Measurements from ENCODE around the gene ATP5PD. TPM values are rescaled to one million over a fixed set of nuclear protein-coding genes. Genes with fewer than 3 reads are reported as not detected.
A peak's percentile ranks its signal among the peaks of the same experiment; 100 is the strongest.

Gene ATP5PD
- total and polyA plus RNA-seq, 2 of the 13 experiments (the other 11 are each of a cell fraction or from before 2014, with no cell fraction given) = 158 to 428 TPM

GRCh38 chr17:75087182-75087557, 40.4 kb upstream of the ATP5PD start (continued):
- TF ChIP-seq, protein P1, sequence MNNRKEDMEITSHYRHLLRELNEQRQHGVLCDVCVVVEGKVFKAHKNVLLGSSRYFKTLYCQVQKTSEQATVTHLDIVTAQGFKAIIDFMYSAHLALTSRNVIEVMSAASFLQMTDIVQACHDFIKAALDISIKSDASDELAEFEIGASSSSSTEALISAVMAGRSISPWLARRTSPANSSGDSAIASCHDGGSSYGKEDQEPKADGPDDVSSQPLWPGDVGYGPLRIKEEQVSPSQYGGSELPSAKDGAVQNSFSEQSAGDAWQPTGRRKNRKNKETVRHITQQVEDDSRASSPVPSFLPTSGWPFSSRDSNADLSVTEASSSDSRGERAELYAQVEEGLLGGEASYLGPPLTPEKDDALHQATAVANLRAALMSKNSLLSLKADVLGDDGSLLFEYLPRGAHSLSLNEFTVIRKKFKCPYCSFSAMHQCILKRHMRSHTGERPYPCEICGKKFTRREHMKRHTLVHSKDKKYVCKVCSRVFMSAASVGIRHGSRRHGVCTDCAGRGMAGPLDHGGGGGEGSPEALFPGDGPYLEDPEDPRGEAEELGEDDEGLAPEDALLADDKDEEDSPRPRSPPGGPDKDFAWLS (CRISPR knock-in tag; IDR thresholded peaks at IDR 0.05; ENCODE audit: borderline replicate concordance) = no peak
- TF ChIP-seq GABPB1 (CRISPR knock-in tag; IDR thresholded peaks at IDR 0.05) (no peak), ZNF605 (CRISPR knock-in tag; IDR thresholded peaks at IDR 0.05) (peak; percentile 57; the same call in 1 of the 2 replicates), ZZZ3 (CRISPR knock-in tag; IDR thresholded peaks at IDR 0.05; ENCODE audit: borderline replicate concordance) (peak; percentile 11; the same call in 1 of the 2 replicates), IKZF1 (IDR thresholded peaks at IDR 0.05) (no peak), SOX13 (IDR thresholded peaks at IDR 0.05) (no peak), SOX13 (CRISPR knock-in tag; conservative IDR thresholded peaks at IDR 0.05 in 1 of 2, IDR thresholded peaks at IDR 0.05 in 1 of 2) (no peak), DDIT3 (CRISPR knock-in tag; IDR thresholded peaks at IDR 0.05) (no peak), ZC3H4 (CRISPR knock-in tag; IDR thresholded peaks at IDR 0.05; ENCODE audit: borderline replicate concordance) (peak; percentile 41; the same call in 1 of the 2 replicates), NFE2L1 (CRISPR knock-in tag; IDR thresholded peaks at IDR 0.05; ENCODE audit: borderline replicate concordance) (no peak)
- TF ChIP-seq, protein P2, sequence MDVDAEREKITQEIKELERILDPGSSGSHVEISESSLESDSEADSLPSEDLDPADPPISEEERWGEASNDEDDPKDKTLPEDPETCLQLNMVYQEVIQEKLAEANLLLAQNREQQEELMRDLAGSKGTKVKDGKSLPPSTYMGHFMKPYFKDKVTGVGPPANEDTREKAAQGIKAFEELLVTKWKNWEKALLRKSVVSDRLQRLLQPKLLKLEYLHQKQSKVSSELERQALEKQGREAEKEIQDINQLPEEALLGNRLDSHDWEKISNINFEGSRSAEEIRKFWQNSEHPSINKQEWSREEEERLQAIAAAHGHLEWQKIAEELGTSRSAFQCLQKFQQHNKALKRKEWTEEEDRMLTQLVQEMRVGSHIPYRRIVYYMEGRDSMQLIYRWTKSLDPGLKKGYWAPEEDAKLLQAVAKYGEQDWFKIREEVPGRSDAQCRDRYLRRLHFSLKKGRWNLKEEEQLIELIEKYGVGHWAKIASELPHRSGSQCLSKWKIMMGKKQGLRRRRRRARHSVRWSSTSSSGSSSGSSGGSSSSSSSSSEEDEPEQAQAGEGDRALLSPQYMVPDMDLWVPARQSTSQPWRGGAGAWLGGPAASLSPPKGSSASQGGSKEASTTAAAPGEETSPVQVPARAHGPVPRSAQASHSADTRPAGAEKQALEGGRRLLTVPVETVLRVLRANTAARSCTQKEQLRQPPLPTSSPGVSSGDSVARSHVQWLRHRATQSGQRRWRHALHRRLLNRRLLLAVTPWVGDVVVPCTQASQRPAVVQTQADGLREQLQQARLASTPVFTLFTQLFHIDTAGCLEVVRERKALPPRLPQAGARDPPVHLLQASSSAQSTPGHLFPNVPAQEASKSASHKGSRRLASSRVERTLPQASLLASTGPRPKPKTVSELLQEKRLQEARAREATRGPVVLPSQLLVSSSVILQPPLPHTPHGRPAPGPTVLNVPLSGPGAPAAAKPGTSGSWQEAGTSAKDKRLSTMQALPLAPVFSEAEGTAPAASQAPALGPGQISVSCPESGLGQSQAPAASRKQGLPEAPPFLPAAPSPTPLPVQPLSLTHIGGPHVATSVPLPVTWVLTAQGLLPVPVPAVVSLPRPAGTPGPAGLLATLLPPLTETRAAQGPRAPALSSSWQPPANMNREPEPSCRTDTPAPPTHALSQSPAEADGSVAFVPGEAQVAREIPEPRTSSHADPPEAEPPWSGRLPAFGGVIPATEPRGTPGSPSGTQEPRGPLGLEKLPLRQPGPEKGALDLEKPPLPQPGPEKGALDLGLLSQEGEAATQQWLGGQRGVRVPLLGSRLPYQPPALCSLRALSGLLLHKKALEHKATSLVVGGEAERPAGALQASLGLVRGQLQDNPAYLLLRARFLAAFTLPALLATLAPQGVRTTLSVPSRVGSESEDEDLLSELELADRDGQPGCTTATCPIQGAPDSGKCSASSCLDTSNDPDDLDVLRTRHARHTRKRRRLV (CRISPR knock-in tag; IDR thresholded peaks at IDR 0.05) = peak; percentile 52; the same call in 1 of the 2 replicates
- TF ChIP-seq, protein P3, sequence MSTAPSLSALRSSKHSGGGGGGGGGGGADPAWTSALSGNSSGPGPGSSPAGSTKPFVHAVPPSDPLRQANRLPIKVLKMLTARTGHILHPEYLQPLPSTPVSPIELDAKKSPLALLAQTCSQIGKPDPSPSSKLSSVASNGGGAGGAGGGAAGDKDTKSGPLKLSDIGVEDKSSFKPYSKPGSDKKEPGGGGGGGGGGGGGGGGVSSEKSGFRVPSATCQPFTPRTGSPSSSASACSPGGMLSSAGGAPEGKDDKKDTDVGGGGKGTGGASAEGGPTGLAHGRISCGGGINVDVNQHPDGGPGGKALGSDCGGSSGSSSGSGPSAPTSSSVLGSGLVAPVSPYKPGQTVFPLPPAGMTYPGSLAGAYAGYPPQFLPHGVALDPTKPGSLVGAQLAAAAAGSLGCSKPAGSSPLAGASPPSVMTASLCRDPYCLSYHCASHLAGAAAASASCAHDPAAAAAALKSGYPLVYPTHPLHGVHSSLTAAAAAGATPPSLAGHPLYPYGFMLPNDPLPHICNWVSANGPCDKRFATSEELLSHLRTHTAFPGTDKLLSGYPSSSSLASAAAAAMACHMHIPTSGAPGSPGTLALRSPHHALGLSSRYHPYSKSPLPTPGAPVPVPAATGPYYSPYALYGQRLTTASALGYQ (CRISPR knock-in tag; IDR thresholded peaks at IDR 0.05) = no peak
- TF ChIP-seq, protein P4, sequence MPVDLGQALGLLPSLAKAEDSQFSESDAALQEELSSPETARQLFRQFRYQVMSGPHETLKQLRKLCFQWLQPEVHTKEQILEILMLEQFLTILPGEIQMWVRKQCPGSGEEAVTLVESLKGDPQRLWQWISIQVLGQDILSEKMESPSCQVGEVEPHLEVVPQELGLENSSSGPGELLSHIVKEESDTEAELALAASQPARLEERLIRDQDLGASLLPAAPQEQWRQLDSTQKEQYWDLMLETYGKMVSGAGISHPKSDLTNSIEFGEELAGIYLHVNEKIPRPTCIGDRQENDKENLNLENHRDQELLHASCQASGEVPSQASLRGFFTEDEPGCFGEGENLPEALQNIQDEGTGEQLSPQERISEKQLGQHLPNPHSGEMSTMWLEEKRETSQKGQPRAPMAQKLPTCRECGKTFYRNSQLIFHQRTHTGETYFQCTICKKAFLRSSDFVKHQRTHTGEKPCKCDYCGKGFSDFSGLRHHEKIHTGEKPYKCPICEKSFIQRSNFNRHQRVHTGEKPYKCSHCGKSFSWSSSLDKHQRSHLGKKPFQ (CRISPR knock-in tag; IDR thresholded peaks at IDR 0.05; ENCODE audit: insufficient replicate concordance) = no peak
- TF ChIP-seq, protein P5, sequence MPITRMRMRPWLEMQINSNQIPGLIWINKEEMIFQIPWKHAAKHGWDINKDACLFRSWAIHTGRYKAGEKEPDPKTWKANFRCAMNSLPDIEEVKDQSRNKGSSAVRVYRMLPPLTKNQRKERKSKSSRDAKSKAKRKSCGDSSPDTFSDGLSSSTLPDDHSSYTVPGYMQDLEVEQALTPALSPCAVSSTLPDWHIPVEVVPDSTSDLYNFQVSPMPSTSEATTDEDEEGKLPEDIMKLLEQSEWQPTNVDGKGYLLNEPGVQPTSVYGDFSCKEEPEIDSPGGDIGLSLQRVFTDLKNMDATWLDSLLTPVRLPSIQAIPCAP (CRISPR knock-in tag; IDR thresholded peaks at IDR 0.05; ENCODE audit: low read depth) = no peak
